Esophagus muscularis mucosa (tissue), 4 donors: ENCODE results near the gene RCOR1. TPM values are rescaled to one million over a fixed set of nuclear protein-coding genes. Genes with fewer than 3 reads are reported as not detected.

Experiments
- DNase-seq: peaks from one replicate; pipeline ENCODE4 v3.0.0-alpha.2; 2017; ENCODE audit errors: extremely low spot score
- H3K27ac ChIP-seq, 4 donors: fragments of 200-600 bp; sonication (generic); replicated peaks in 1 of 4; 1 replicate in 3 of 4; 2 replicates in 1 of 4; pipeline ENCODE4 v1.5.1; 2016 to 2019; ENCODE audit warnings: mild to moderate bottlenecking in 1 of 4
- H3K27me3 ChIP-seq, 4 donors: fragments of 200-600 bp; sonication (generic); one replicate each; pipeline versions ENCODE4 v1.5.1 to v1.6.0; 2016 to 2019
- H3K36me3 ChIP-seq, 4 donors: fragments of 200-600 bp; sonication (generic); one replicate each; pipeline ENCODE4 v1.5.1; 2016 to 2019
- H3K4me1 ChIP-seq, 4 donors: fragments of 200-600 bp; sonication (generic); one replicate each; pipeline ENCODE4 v1.5.1; 2016 to 2019
- H3K4me3 ChIP-seq, 4 donors: fragments of 200-600 bp; sonication (generic); 1 replicate in 2 of 4; 2 replicates in 2 of 4; pipeline ENCODE4 v1.5.1; 2016 to 2019; ENCODE audit warnings: mild to moderate bottlenecking in 4 of 4, moderate library complexity in 1 of 4
- H3K9me3 ChIP-seq, 4 donors: fragments of 200-600 bp; sonication (generic); 1 replicate in 3 of 4; 2 replicates in 1 of 4; pipeline ENCODE4 v1.5.1; 2016 to 2019
- EP300 ChIP-seq: sonication (generic); formaldehyde crosslinking; IDR thresholded peaks from one replicate; pipeline ENCODE4 v1.6.1; 2017; ENCODE audit warnings: antibody characterized with exemption
- POLR2A ChIP-seq: fragments of 450-650 bp; IDR thresholded peaks from one replicate; pipeline ENCODE4 v1.6.1; 2017; ENCODE audit warnings: antibody characterized with exemption, moderate library complexity, mild to moderate bottlenecking, low read depth
- POLR2AphosphoS5 ChIP-seq, 2 donors: sonication (generic); formaldehyde crosslinking; IDR thresholded peaks; one replicate each; pipeline ENCODE4 v1.6.1; 2017; ENCODE audit warnings: antibody characterized with exemption in 2 of 2
- WGBS: methylation state at CpG from one replicate; pipeline ENCODE4 v1.1.5; 2018; 5-methylcytosine and 5-hydroxymethylcytosine counted together
- intact Hi-C: fragments of 100-400 bp; cut with DNase I; formaldehyde crosslinking; loops from one replicate; pipeline ENCODE4 v1.15.1; 2023
- total RNA-seq, 4 donors: library from RNA; depleted of rRNA; stranded (reverse); fragments of >200 nt; gene quantifications; one replicate each; pipeline versions ENCODE4 v1.1.0 to v1.2.1, GENCODE V29; 2016
- TF ChIP-seq, protein P1 (sequence below), 3 experiments: fragments of 200-600 bp in 2 of 3; fragments of 450-650 bp in 1 of 3; sonication (generic) in 2 of 3; IDR thresholded peaks; one replicate each; pipeline ENCODE4 v1.5.1; 2017 to 2019; ENCODE audit warnings: antibody characterized with exemption in 3 of 3, mild to moderate bottlenecking in 2 of 3, moderate library complexity in 1 of 3

The RCOR1 gene
- total RNA-seq, 4 donors from 2014 or later = 12.9 to 14.8 (median 13.8) TPM

DNA sequence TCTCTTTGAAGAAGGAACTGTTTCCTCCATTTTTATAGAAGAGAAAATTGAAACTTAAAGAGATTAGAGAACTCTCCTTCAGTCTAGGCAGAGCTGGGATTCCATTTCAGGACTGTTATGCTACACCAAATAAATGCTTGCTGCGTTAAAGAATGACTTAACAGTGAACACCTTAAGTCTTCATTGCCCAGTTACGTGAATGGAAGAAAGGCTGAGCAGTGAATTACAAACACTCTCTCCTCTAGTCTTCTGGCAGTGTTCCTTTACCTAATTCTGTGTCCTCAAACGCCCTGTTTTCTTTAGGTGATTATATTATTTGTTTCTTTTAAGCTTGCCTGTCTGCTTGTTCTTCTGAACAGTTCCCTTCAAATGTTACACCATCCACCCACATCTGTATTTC lies 59.7 kb downstream of the RCOR1 start:
- DNase-seq = no peak
- Histone ChIP-seq H3K4me1 (peaks cover 5 to 22% (median 20%) of the 10 kb centered on the region in 4 donors), H3K4me3 (no peak overlapping the region), H3K9me3 (no peaks in the 10 kb centered on the region), H3K36me3 (no peaks in the 10 kb centered on the region), H3K27me3 (no peaks in the 10 kb centered on the region), H3K27ac (no peak overlapping the region)
- intact Hi-C loops = no loop called here
- 42% methylated on average over 3 of the region's 3 CpGs for WGBS
- TF ChIP-seq, protein P1, sequence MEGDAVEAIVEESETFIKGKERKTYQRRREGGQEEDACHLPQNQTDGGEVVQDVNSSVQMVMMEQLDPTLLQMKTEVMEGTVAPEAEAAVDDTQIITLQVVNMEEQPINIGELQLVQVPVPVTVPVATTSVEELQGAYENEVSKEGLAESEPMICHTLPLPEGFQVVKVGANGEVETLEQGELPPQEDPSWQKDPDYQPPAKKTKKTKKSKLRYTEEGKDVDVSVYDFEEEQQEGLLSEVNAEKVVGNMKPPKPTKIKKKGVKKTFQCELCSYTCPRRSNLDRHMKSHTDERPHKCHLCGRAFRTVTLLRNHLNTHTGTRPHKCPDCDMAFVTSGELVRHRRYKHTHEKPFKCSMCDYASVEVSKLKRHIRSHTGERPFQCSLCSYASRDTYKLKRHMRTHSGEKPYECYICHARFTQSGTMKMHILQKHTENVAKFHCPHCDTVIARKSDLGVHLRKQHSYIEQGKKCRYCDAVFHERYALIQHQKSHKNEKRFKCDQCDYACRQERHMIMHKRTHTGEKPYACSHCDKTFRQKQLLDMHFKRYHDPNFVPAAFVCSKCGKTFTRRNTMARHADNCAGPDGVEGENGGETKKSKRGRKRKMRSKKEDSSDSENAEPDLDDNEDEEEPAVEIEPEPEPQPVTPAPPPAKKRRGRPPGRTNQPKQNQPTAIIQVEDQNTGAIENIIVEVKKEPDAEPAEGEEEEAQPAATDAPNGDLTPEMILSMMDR (IDR thresholded peaks at IDR 0.05) = no peak
- no peak for TF ChIP-seq POLR2A
- no peak for TF ChIP-seq POLR2AphosphoS5 (IDR thresholded peaks at IDR 0.05)
- TF ChIP-seq EP300 = no peak

DNA sequence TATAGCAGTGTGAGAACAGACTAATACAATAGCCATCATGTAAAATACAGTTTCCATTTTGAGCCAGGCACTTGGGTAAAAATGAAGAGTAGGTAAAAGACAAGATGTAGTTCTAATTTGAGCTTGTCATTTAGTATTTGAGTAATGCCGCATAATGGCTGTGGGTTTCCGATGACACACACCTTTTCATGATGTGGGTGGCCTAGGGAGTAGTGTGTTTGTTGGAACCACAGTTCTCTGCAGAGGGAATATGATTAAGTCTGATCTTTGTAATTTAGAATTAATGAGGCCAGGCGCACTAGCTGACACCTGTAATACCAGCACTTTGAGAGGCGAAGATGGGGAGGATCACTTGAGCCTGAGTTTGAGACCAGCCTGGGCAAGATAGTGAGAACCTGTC lies 61.8 kb downstream of the RCOR1 start:
- no peaks in the 10 kb centered on the region for H3K36me3 ChIP-seq
- DNase-seq = no peak
- TF ChIP-seq EP300 (no peak), POLR2AphosphoS5 (IDR thresholded peaks at IDR 0.05) (no peak), POLR2A (no peak)
- TF ChIP-seq, protein P1 (IDR thresholded peaks at IDR 0.05) = no peak
- no peaks in the 10 kb centered on the region for H3K9me3 ChIP-seq
- H3K27ac ChIP-seq = no peak overlapping the region
- WGBS = 97% methylated on average over 4 of the region's 4 CpGs
- intact Hi-C loops = no loop called here
- H3K4me1 ChIP-seq = peaks cover 5 to 33% (median 20%) of the 10 kb centered on the region in 4 donors
- H3K4me3 ChIP-seq = no peak overlapping the region
- H3K27me3 ChIP-seq = no peaks in the 10 kb centered on the region

DNA sequence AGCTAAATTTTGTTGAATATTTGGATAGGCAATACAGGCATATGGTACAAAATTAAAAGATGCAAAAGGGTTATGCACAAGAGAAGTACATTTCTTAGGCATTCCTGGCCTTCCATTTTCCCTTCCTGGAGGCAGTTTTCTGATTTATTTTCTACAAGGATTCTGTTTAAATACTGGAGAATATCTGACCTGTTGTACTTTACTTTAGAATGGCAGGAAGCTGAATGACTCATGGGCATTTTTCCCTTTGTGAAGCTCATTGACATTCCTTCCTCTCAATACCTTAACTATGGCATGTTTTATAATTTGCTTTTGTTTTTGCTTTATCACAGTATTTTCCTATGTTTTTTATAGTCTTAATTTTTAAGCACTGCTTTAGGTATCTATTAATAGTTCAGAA lies 62.7 kb downstream of the RCOR1 start:
- Histone ChIP-seq H3K4me3 (no peak overlapping the region), H3K27ac (no peak overlapping the region), H3K4me1 (peaks cover 5 to 38% (median 21%) of the 10 kb centered on the region in 4 donors), H3K36me3 (no peaks in the 10 kb centered on the region), H3K9me3 (no peaks in the 10 kb centered on the region), H3K27me3 (no peaks in the 10 kb centered on the region)
- intact Hi-C loops = no loop called here
- TF ChIP-seq, protein P1 (IDR thresholded peaks at IDR 0.05) = no peak
- TF ChIP-seq EP300 = no peak
- TF ChIP-seq POLR2AphosphoS5 (IDR thresholded peaks at IDR 0.05) = no peak
- no peak for TF ChIP-seq POLR2A
- no peak for DNase-seq

DNA sequence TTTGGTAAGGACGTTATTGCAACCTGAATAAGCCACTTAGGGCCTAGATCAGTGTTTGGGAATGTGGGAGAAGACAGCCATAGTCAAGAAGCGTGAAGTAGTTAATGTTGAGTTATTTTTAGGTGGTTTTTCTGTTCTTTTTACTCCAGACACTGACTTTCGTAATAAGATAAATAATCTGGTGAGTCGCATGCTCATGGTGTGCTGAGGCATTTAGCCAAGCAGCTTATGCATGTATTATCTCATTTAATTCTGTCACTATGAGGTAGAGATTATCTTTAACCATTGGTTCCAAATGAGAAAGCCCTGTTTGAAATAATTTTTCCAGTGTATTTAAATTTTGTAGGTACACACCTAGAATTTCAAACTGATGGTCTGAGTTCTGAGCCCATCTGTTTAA lies 67.3 kb downstream of the RCOR1 start:
- Histone ChIP-seq H3K27ac (no peak overlapping the region), H3K9me3 (no peaks in the 10 kb centered on the region), H3K4me1 (peaks cover 0 to 19% (median 9%) of the 10 kb centered on the region in 4 donors), H3K27me3 (no peaks in the 10 kb centered on the region), H3K4me3 (no peak overlapping the region), H3K36me3 (no peaks in the 10 kb centered on the region)
- TF ChIP-seq POLR2AphosphoS5 (IDR thresholded peaks at IDR 0.05) (no peak), EP300 (no peak), POLR2A (no peak)
- TF ChIP-seq, protein P1 (IDR thresholded peaks at IDR 0.05) = no peak
- WGBS = 54% methylated on average over 4 of the region's 4 CpGs
- DNase-seq = no peak
- intact Hi-C loops = no loop called here

DNA sequence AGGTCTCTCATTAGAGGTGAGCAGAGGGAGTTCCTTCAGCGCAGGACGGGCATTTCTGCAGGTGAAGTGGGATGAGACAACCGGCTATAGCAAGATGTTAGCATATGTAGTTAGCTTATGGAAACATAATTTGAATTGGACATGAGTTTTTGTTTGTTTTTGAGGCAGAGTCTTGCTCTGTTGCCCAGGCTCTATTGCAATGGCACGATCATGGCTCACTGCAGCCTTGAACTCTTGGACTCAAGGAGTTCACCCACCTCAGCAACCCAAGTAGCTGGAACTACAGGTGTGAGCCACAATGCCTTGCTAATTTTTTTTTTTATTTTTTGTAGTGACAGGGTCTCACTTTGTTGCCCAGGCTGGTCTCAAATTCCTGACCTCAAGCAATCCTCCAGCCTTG lies 69.2 kb downstream of the RCOR1 start:
- no peaks in the 10 kb centered on the region for H3K27me3 ChIP-seq
- no peak for DNase-seq
- H3K4me3 ChIP-seq = no peak overlapping the region
- 97% methylated on average over 4 of the region's 4 CpGs for WGBS
- no peaks in the 10 kb centered on the region for H3K9me3 ChIP-seq
- no peak overlapping the region for H3K27ac ChIP-seq
- peaks cover 0 to 19% (median 7%) of the 10 kb centered on the region in 4 donors for H3K4me1 ChIP-seq
- H3K36me3 ChIP-seq = no peaks in the 10 kb centered on the region
- intact Hi-C loops = no loop called here
- TF ChIP-seq, protein P1 (IDR thresholded peaks at IDR 0.05) = no peak
- no peak for TF ChIP-seq EP300
- TF ChIP-seq POLR2AphosphoS5 (IDR thresholded peaks at IDR 0.05) = no peak
- no peak for TF ChIP-seq POLR2A
